GM18502 (cell line): ENCODE data around the gene SMPDL3A.
A peak's percentile ranks its signal among the peaks of the same experiment; 100 is the strongest.

Experiments used
- ATAC-seq: cut with Tn5 transposase; IDR thresholded peaks from one replicate; pipeline ENCODE4 v1.9.1; 2021; ENCODE audit warnings: mild to moderate bottlenecking; ENCODE audit not compliant: unreplicated experiment, poor library complexity

The SMPDL3A gene

GRCh38 chr6:122845916-122846612 lies 57.0 kb downstream of the SMPDL3A start:
- no peak for ATAC-seq

DNA sequence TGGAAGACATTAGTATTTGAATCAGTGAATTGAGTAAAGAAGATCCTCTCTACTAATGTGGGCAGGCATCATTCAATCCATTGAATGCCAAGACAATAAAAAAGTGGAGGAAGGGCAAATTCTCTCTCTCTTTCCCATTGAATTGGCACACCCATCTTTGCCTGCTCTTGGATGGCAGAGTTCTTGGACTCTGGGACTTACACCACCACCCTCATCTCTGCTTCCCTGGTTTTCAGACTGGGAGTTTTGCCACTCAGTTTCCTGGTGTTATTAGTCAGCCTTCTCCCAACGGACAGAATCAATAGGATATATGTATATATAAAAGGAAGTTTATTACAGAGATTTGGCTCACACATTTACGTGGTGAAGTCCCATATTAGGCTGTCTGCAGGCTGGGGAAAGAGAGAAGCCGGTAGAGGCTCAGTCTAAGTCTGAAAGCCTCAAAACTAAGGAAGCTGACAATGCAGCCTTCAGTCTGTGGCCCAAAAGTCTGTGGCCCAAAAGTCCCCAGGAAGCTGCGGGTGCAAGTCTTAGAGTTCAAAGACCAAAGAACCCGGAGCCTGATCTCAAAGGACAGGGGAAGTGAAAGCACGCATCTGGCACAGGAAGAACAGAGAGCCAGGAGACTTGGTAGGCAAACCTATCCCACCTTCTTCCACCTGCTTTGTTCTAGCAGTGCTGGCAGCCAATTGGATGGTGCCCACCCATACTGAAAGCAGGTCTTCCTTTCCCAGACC lies 64.4 kb downstream of the SMPDL3A start:
- peak; percentile 96 for ATAC-seq
